ENCODE data around the gene ACSS2.

ACSS2 gene

DNA sequence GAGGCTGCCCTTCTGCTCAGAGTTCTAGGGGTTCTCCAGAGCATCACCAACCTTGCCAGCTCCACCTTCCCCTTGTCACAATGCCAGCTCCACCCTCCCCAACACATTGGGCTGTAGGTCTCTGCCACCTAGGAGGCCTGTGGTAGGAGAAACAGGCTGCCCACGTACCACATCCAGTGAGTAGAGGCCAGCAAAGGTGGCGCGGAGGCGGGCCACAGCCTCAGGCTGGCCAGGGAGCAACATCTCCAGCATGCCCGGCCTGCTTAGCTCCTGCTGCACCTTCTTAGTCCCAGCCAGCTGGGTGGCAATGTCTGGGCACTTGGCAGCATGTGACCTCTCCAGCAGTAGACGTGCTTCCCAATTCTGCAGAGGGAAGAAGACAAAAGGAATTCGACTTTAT, 55.4 kb downstream of the ACSS2 start:
- TF ChIP-seq, protein P1, sequence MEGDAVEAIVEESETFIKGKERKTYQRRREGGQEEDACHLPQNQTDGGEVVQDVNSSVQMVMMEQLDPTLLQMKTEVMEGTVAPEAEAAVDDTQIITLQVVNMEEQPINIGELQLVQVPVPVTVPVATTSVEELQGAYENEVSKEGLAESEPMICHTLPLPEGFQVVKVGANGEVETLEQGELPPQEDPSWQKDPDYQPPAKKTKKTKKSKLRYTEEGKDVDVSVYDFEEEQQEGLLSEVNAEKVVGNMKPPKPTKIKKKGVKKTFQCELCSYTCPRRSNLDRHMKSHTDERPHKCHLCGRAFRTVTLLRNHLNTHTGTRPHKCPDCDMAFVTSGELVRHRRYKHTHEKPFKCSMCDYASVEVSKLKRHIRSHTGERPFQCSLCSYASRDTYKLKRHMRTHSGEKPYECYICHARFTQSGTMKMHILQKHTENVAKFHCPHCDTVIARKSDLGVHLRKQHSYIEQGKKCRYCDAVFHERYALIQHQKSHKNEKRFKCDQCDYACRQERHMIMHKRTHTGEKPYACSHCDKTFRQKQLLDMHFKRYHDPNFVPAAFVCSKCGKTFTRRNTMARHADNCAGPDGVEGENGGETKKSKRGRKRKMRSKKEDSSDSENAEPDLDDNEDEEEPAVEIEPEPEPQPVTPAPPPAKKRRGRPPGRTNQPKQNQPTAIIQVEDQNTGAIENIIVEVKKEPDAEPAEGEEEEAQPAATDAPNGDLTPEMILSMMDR (IDR thresholded peaks at IDR 0.05; ENCODE audit: low read length, missing control alignments) = no peak
- no peak overlapping the region for H3K4me3 ChIP-seq (replicated peaks; ENCODE audit: low read depth, low read length)
- no peak for DNase-seq (ENCODE audit: low read depth)

DNA sequence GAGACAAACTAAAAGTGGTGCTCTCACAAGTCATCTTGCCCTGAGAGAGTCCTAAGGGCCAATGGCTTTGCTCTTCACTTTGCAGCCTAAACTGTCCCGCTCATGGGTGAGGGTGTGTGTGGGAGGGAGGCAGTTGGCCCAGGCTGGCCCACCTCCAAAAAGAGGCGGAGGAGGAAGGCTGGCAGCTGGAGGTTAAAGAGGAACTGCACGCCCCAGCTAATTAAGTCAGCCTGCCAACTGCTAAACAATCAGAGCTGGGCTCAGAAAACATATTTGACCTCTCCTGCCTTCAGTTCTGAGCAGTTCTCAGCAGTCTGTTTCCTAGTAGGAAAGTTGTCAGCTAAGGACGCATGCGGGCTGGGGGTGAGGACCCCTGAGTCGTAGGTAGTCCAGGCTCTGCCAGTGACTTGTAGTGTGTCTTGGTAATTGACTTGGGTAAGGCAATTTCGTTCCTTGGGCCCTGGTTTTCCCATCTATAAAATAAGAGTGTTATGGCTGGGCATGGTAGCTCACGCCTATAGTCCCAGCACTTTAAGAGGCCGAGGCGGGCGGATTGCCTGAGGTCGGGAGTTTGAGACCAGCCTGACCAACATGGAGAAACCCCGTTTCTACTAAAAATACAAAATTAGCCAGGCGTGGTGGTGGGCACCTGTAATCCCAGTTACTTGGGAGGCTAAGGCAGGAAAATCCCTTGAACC, 62.2 kb downstream of the ACSS2 start:
- no peak for DNase-seq (ENCODE audit: low read depth)
- no peak overlapping the region for H3K4me3 ChIP-seq (replicated peaks; ENCODE audit: low read depth, low read length)
- TF ChIP-seq, protein P1 (IDR thresholded peaks at IDR 0.05; ENCODE audit: low read length, missing control alignments) = no peak

DNA sequence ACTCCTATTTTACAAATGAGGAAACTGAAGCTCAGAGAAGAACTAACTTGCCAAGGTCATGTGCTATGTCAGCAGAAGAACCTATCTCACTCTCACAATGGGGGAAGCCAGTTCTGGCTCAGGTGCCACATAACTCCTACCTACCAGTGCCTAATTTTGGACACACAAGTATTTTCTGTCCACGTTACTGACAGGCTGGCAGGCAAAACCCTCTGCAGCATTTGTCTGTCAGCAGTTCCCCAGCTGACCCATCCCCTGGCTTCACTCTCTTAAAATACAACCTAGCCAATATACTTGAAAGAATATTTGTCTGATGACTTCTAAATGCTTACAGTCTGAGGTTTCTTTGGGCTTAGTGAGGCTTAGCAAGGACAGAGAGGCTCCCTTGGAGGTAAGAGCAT, 63.7 kb downstream of the ACSS2 start:
- DNase-seq (ENCODE audit: low read depth) = no peak
- no peak overlapping the region for H3K4me3 ChIP-seq (replicated peaks; ENCODE audit: low read depth, low read length)
- TF ChIP-seq, protein P1 (IDR thresholded peaks at IDR 0.05; ENCODE audit: low read length, missing control alignments) = no peak

DNA sequence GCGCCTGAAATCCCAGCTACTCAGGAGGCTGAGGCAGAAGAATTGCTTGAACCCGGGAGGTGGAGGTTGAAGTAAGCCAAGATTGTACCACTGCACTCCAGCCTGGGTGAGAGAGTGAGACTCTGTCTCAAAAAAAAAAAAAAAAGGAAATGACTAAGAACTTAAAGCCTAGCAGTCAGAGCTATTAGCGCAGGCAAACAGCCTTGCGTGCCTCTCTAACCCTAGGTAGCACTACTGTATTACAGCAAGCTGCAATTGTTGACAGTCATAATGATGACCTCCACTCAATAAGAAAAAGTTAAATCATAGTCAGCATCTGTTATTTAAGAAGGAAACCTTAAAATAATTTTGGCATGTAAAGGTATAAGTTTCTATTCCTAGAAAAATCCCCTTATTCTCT, 64.8 kb downstream of the ACSS2 start:
- peak; percentile 37 for DNase-seq (ENCODE audit: low read depth)
- TF ChIP-seq, protein P1 (IDR thresholded peaks at IDR 0.05; ENCODE audit: low read length, missing control alignments) = no peak
- no peak overlapping the region for H3K4me3 ChIP-seq (replicated peaks; ENCODE audit: low read depth, low read length)

DNA sequence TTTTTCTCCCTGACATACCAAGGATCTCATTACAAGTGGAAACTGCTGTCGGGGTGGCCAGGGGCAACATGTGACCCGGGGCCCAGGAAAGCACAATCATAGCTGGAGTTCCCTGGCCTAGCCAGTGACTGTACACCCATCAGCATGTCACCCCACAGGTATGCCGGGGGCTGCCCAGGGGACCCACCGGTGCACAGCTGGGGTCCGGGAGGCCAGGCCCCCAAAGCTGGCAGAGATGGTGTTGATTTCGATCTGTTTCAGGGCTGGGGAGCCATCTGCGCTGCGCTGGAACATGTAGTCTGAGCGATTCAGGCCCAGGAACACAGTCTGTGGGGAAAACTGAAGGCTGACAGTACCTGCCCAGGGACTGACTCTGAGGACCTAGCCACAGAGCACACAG, 65.9 kb downstream of the ACSS2 start:
- DNase-seq (ENCODE audit: low read depth) = no peak
- TF ChIP-seq, protein P1 (IDR thresholded peaks at IDR 0.05; ENCODE audit: low read length, missing control alignments) = no peak

GRCh38 chr20:34943808-34944567, 67.6 kb downstream of the ACSS2 start:
- peak; percentile 14 for DNase-seq (ENCODE audit: low read depth)
- TF ChIP-seq, protein P1 (IDR thresholded peaks at IDR 0.05; ENCODE audit: low read length, missing control alignments) = no peak
- H3K4me3 ChIP-seq (replicated peaks; ENCODE audit: low read depth, low read length) = no peak overlapping the region

More for the DNA sequence above, 65.9 kb downstream of the ACSS2 start:
- no peak overlapping the region for H3K4me3 ChIP-seq (replicated peaks; ENCODE audit: low read depth, low read length)

Measured in fibroblast of pulmonary artery (primary cell).